HepG2 (cell line): Measurements from ENCODE around the gene CDHR3. TPM values are rescaled to one million over a fixed set of nuclear protein-coding genes. Genes with fewer than 3 reads are reported as not detected.

Experiments
- ATAC-seq: fragments of 200-7000 bp; cut with Tn5 transposase; 3 replicates; pipeline ENCODE4 v1.9.1; 2020; ENCODE audit warnings: mild to moderate bottlenecking, moderate library complexity
- BruUV-seq: library from RNA; stranded (reverse); fragments of 400-500 nt; replicated peaks from 2 replicates; lab custom pipeline; 2021; lab: Mats Ljungman, UMichigan
- CTCF ChIA-PET: fragments of 300-600 bp; formaldehyde crosslinking; extraction: SDS; loops from one replicate; lab custom pipeline; 2021; ENCODE audit warnings: low total read pairs, inconsistent platforms, low intra/inter-chr PET ratio; lab: Yijun Ruan, JAX
- POLR2A ChIA-PET: fragments of 350-600 bp; sonication (Branson Sonifier 250); formaldehyde crosslinking; loops from one replicate; lab custom pipeline; 2020; ENCODE audit warnings: antibody characterized with exemption, inconsistent platforms; lab: Yijun Ruan, JAX
- DNase-seq: peaks from one replicate; pipeline ENCODE4 v3.0.0-alpha.2; 2015; ENCODE audit warnings: low spot score
- FAIRE-seq: peaks from 3 replicates; lab custom pipeline; 2011; peaks lifted over from hg19 to GRCh38; lab: Jason Lieb, UNC
- H2AFZ ChIP-seq: one replicate; pipeline ENCODE4 v1.6.1; 2011; ENCODE audit warnings: low read length, inconsistent platforms
- H3K27ac ChIP-seq: fragments of 300-600 bp; 3 replicates; pipeline ENCODE4 v1.8.0; 2011; ENCODE audit warnings: mixed run types, mild to moderate bottlenecking, mixed read lengths, low read length, inconsistent platforms; ENCODE audit not compliant: insufficient read depth; ENCODE audit errors: extremely low read length
- H3K27me3 ChIP-seq, 2 experiments: fragments of 200-600 bp in 1 of 2; 2 replicates in 1 of 2; 3 replicates in 1 of 2; pipeline versions ENCODE4 v1.6.0 to v1.8.0; 2011; ENCODE audit warnings: low read length in 2 of 2, mild to moderate bottlenecking in 2 of 2, moderate library complexity in 2 of 2, inconsistent platforms in 1 of 2; ENCODE audit not compliant: insufficient read depth in 2 of 2, control insufficient read depth in 1 of 2
- H3K36me3 ChIP-seq, 2 experiments: fragments of 200-600 bp in 1 of 2; replicated peaks in 1 of 2; 2 replicates in 1 of 2; 3 replicates in 1 of 2; pipeline versions ENCODE4 v1.5.1 to v1.8.0; 2011; ENCODE audit warnings: low read length in 2 of 2, inconsistent platforms in 1 of 2; ENCODE audit not compliant: insufficient read depth in 2 of 2, control insufficient read depth in 1 of 2
- H3K4me1 ChIP-seq: 2 replicates; pipeline ENCODE4 v1.5.1; 2012; ENCODE audit warnings: low read length, inconsistent platforms; ENCODE audit not compliant: insufficient read depth
- H3K4me2 ChIP-seq: 2 replicates; pipeline ENCODE4 v1.6.0; 2011; ENCODE audit warnings: low read depth, low read length, inconsistent platforms
- H3K4me3 ChIP-seq, 3 experiments: fragments of 200-600 bp in 1 of 3; sonication (generic), shearing (Covaris generic) in 1 of 3; replicated peaks in 1 of 3; 2 replicates each; pipeline ENCODE4 v1.5.1; 2011 to 2016; ENCODE audit warnings: low read length in 3 of 3, inconsistent platforms in 2 of 3, low read depth in 2 of 3, mild to moderate bottlenecking in 2 of 3, control low read depth in 1 of 3, mixed read lengths in 1 of 3; ENCODE audit not compliant: insufficient read depth in 1 of 3
- H3K79me2 ChIP-seq: one replicate; pipeline ENCODE4 v1.6.1; 2011; ENCODE audit warnings: low read length, inconsistent platforms; ENCODE audit not compliant: insufficient read depth
- H3K9ac ChIP-seq: 2 replicates; pipeline ENCODE4 v1.6.0; 2011; ENCODE audit warnings: mild to moderate bottlenecking, low read depth, low read length, inconsistent platforms; ENCODE audit not compliant: insufficient read depth
- H3K9me3 ChIP-seq: 2 replicates; pipeline ENCODE4 v1.5.1; 2012; ENCODE audit warnings: mild to moderate bottlenecking, low read length
- H4K20me1 ChIP-seq: 2 replicates; pipeline ENCODE4 v1.6.0; 2011; ENCODE audit warnings: inconsistent platforms, mild to moderate bottlenecking, low read length, moderate library complexity; ENCODE audit not compliant: insufficient read depth
- ATF6 ChIP-seq: sonication (generic); formaldehyde crosslinking; conservative IDR thresholded peaks from 2 replicates; pipeline ENCODE4 v1.4.0; 2020; ENCODE audit warnings: missing genetic modification reagents
- CERS6 ChIP-seq: sonication (generic); formaldehyde crosslinking; IDR thresholded peaks from 2 replicates; pipeline ENCODE4 v1.5.0; 2020; ENCODE audit warnings: missing genetic modification reagents
- HDAC6 ChIP-seq: fragments of 200-600 bp; sonication (generic); IDR thresholded peaks from 2 replicates; pipeline ENCODE4 v1.7.0; 2017; ENCODE audit warnings: mild to moderate bottlenecking, antibody characterized with exemption, low read length, low read depth
- HOXA5 ChIP-seq: sonication (generic); formaldehyde crosslinking; IDR thresholded peaks from 2 replicates; pipeline ENCODE4 v1.4.0; 2020; ENCODE audit warnings: missing genetic modification reagents
- KLF6 ChIP-seq: IDR thresholded peaks from 2 replicates; pipeline ENCODE4 v1.8.0; 2016; ENCODE audit warnings: missing biosample characterization, missing genetic modification reagents
- SPEN ChIP-seq: sonication (generic); formaldehyde crosslinking; IDR thresholded peaks from 2 replicates; pipeline ENCODE4 v1.5.1; 2020; ENCODE audit warnings: low read depth, mild to moderate bottlenecking, missing genetic modification reagents
- TBX2 ChIP-seq: sonication (generic); formaldehyde crosslinking; IDR thresholded peaks from 2 replicates; pipeline ENCODE4 v1.5.0; 2020; ENCODE audit warnings: missing genetic modification reagents, mild to moderate bottlenecking, borderline replicate concordance
- XRCC5 ChIP-seq: fragments of 200-400 bp; formaldehyde crosslinking; optimal IDR thresholded peaks from 2 replicates; pipeline ENCODE3; 2017; ENCODE audit warnings: mild to moderate bottlenecking, low read length
- ZBTB49 ChIP-seq: sonication (generic); formaldehyde crosslinking; IDR thresholded peaks from 2 replicates; pipeline ENCODE4 v1.4.0; 2020; ENCODE audit warnings: missing genetic modification reagents, borderline replicate concordance
- ZC3H4 ChIP-seq: sonication (generic); formaldehyde crosslinking; IDR thresholded peaks from 2 replicates; pipeline ENCODE4 v1.4.0; 2020; ENCODE audit warnings: missing genetic modification reagents, borderline replicate concordance
- ZNF121 ChIP-seq: sonication (generic); formaldehyde crosslinking; IDR thresholded peaks from 2 replicates; pipeline ENCODE4 v1.5.0; 2020; ENCODE audit warnings: mild to moderate bottlenecking, missing genetic modification reagents
- ZNF598 ChIP-seq: sonication (generic); formaldehyde crosslinking; IDR thresholded peaks from 2 replicates; pipeline ENCODE4 v1.5.1; 2020; ENCODE audit warnings: mild to moderate bottlenecking, missing genetic modification reagents, borderline replicate concordance
- WGBS: methylation state at CpG from one replicate; pipeline ENCODE4 v1.1.6; 2017; ENCODE audit warnings: low lambda C conversion rate; 5-methylcytosine and 5-hydroxymethylcytosine counted together
- in situ Hi-C: cut with HindIII; loops from 2 replicates; pipeline ENCODE4 v1.10.0; 2017; ENCODE audit warnings: low pct_unique_long_range_greater_than_20kb; ENCODE audit not compliant: extremely low pct_ligation_motif_present
- intact Hi-C: fragments of 100-400 bp; cut with micrococcal nuclease; formaldehyde crosslinking; loops from one replicate; pipeline ENCODE4 v1.10.0; 2022; ENCODE audit not compliant: unreplicated experiment
- polyA plus RNA-seq, 8 experiments: library from polyadenylated mRNA; depleted of rRNA in 3 of 8; stranded (reverse) in 7 of 8; unstranded in 1 of 8; fragments of >200 nt; fragmentation: Illumina TruSeq in 4 of 8; extraction: Trizol in 4 of 8; gene quantifications; 2 replicates each; pipeline versions ENCODE4 v1.2.1 to v1.2.3, GENCODE V29; 2011 to 2016; ENCODE audit warnings: low read depth in 4 of 8, missing spikeins in 1 of 8, mixed read lengths in 1 of 8; ENCODE audit not compliant: insufficient read depth in 1 of 8
- total RNA-seq, 5 experiments: library from RNA; depleted of rRNA; stranded (reverse); fragments of >200 nt; fragmentation: Illumina TruSeq; extraction: Trizol; gene quantifications; 2 replicates each; pipeline ENCODE4 v1.2.3, GENCODE V29; 2016; ENCODE audit warnings: low read depth in 1 of 5

CDHR3 gene
- total and polyA plus RNA-seq, 2 of the 13 experiments (the other 11 are each of a cell fraction or from before 2014, with no cell fraction given) = 6.5 to 11.8 TPM

GRCh38 chr7:105976868-105977267 lies 13.8 kb downstream of the CDHR3 start:
- H4K20me1 ChIP-seq = no peaks in the 10 kb centered on the region
- ChIA-PET POLR2A (no interaction called here), CTCF (no interaction called here)
- no peak for FAIRE-seq
- in situ Hi-C loops = no loop called here
- no peak for DNase-seq
- BruUV-seq = no TSS peak
- H3K9ac ChIP-seq = no peak overlapping the region
- ATAC-seq = no peak
- no peaks in the 10 kb centered on the region for H3K9me3 ChIP-seq
- no peaks in the 10 kb centered on the region for H3K36me3 ChIP-seq
- no peak overlapping the region for H3K4me2 ChIP-seq
- H3K4me3 ChIP-seq = no peak overlapping the region
- H3K27ac ChIP-seq = no peak overlapping the region
- H3K4me1 ChIP-seq = no peaks in the 10 kb centered on the region
- no peaks in the 10 kb centered on the region for H3K27me3 ChIP-seq
- TF ChIP-seq HOXA5 (CRISPR knock-in tag) (no peak), KLF6 (no peak), ZNF121 (CRISPR knock-in tag) (peak; percentile 25; the same call in 1 of the 2 replicates), ZC3H4 (CRISPR knock-in tag) (no peak)
- H2AFZ ChIP-seq = no peak overlapping the region
- no peaks in the 10 kb centered on the region for H3K79me2 ChIP-seq
- WGBS = 77% methylated on average over 4 of the region's 4 CpGs
- intact Hi-C loops = no loop called here

GRCh38 chr7:105978035-105978434 lies 15.0 kb downstream of the CDHR3 start:
- POLR2A ChIA-PET = no interaction called here
- Histone ChIP-seq H4K20me1 (no peaks in the 10 kb centered on the region), H3K9ac (no peak overlapping the region), H3K36me3 (no peaks in the 10 kb centered on the region), H3K4me1 (no peaks in the 10 kb centered on the region), H3K9me3 (no peaks in the 10 kb centered on the region), H3K4me2 (no peak overlapping the region), H3K27me3 (no peaks in the 10 kb centered on the region), H3K27ac (no peak overlapping the region), H3K4me3 (no peak overlapping the region), H2AFZ (no peak overlapping the region), H3K79me2 (no peaks in the 10 kb centered on the region)
- in situ Hi-C loops (no loop called here), intact Hi-C loops (no loop called here)
- no TSS peak for BruUV-seq
- no peak for DNase-seq
- whole genome bisulfite sequencing = 93% methylated on average over 3 of the region's 3 CpGs
- ATAC-seq = no peak
- FAIRE-seq = no peak
- CTCF ChIA-PET = no interaction called here
- no peak for TF ChIP-seq HDAC6
- TF ChIP-seq TBX2 (CRISPR knock-in tag) = no peak
- TF ChIP-seq XRCC5 = no peak
- no peak for TF ChIP-seq ZBTB49 (CRISPR knock-in tag)
- no peak for TF ChIP-seq ZNF598 (CRISPR knock-in tag)
- no peak for TF ChIP-seq ATF6
- no peak for TF ChIP-seq SPEN (CRISPR knock-in tag)
- TF ChIP-seq CERS6 (CRISPR knock-in tag) = no peak
